Uterus (tissue), 4 donors: Measurements from ENCODE around the gene LRP1B. TPM values are rescaled to one million over a fixed set of nuclear protein-coding genes. Genes with fewer than 3 reads are reported as not detected.

ENCODE experiments used
- DNase-seq, 2 donors: peaks; one replicate each; pipeline ENCODE4 v3.0.0-alpha.2; 2019 to 2020
- H3K27ac ChIP-seq, 2 donors: fragments of 200-600 bp; sonication (generic); 1 replicate in 1 of 2; 2 replicates in 1 of 2; pipeline ENCODE4 v1.5.1; 2016 to 2018
- H3K27me3 ChIP-seq, 2 donors: fragments of 200-600 bp; sonication (generic); one replicate each; pipeline ENCODE4 v1.5.1; 2018 to 2019; ENCODE audit warnings: control low read depth in 1 of 2
- H3K36me3 ChIP-seq, 2 donors: fragments of 200-600 bp; sonication (generic); one replicate each; pipeline ENCODE4 v1.5.1; 2019; ENCODE audit warnings: control low read depth in 1 of 2
- H3K4me1 ChIP-seq, 2 donors: fragments of 200-600 bp; sonication (generic); one replicate each; pipeline ENCODE4 v1.5.1; 2018 to 2019; ENCODE audit warnings: control low read depth in 1 of 2
- H3K4me3 ChIP-seq, 2 donors: fragments of 200-600 bp; sonication (generic); 1 replicate in 1 of 2; 2 replicates in 1 of 2; pipeline ENCODE4 v1.5.1; 2018 to 2019; ENCODE audit warnings: mild to moderate bottlenecking in 1 of 2
- H3K9me3 ChIP-seq, 2 donors: fragments of 200-600 bp; sonication (generic); one replicate each; pipeline ENCODE4 v1.5.1; 2019; ENCODE audit warnings: control low read depth in 1 of 2
- CTCF ChIP-seq, 4 experiments: fragments of 200-600 bp in 2 of 4; fragments of 450-650 bp in 2 of 4; sonication (generic) in 2 of 4; IDR thresholded peaks; one replicate each; pipeline ENCODE4 v1.5.1; 2016 to 2019; ENCODE audit warnings: antibody characterized with exemption in 4 of 4, mild to moderate bottlenecking in 2 of 4, moderate library complexity in 1 of 4
- POLR2A ChIP-seq, 2 donors: fragments of 450-650 bp; IDR thresholded peaks; one replicate each; pipeline ENCODE4 v1.6.1; 2016; ENCODE audit warnings: antibody characterized with exemption in 2 of 2, mild to moderate bottlenecking in 1 of 2, moderate library complexity in 1 of 2
- intact Hi-C: fragments of 100-400 bp; cut with DNase I; formaldehyde crosslinking; loops from one replicate; pipeline ENCODE4 v1.15.1; 2023; ENCODE audit warnings: low total_unique reads
- total RNA-seq, 4 donors: library from RNA; depleted of rRNA in 3 of 4; stranded (reverse); fragments of >200 nt in 3 of 4; gene quantifications; one replicate each; pipeline versions ENCODE4 v1.1.0 to v1.2.4, GENCODE V29; 2014 to 2023
- donor health status: DM: yes; HTN: yes; CAD: no.

Gene LRP1B
- total RNA-seq, 4 donors from 2014 or later: 0.29 to 7.3 (median 0.79) TPM; not detected in 1

DNA sequence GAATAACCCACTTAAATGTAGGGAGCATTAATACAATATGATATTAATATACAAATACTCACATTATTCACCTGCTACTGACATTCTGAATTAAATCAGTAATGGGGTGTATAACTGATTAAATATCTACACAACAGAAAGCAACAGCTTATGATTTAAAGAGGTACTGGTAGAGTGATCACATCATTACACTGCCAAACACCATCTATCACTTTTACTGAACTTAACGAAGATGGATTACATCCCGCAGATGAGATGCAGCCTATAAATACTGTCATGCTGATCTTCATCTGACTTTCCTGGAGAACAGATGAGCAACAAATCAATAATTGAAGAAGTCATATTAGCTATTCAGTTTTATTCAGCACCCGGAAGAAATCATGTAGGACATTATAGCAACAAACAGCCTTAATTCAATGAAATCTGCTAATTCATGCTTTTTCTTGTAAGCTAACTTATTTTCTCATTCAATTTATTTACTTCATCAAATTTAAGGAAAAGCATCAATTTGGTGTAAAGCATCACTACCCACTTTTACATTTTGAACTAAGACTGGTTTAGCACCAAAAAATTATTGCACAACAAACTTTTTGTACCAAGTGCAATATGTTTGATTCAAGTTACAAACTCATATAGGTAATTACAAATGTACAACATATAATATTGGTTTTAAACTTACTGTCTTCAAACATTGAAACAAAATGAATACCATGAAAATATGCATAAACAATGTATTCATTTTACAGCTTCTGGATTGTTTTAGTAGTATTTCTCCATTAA, 1509.0 kb downstream of the LRP1B start:
- intact Hi-C loops: no loop called here
- Histone ChIP-seq H3K27me3 (no peaks in the 10 kb centered on the region), H3K36me3 (no peaks in the 10 kb centered on the region), H3K27ac (no peak overlapping the region), H3K9me3 (no peaks in the 10 kb centered on the region), H3K4me3 (no peak overlapping the region), H3K4me1 (no peaks in the 10 kb centered on the region)
- TF ChIP-seq CTCF (IDR thresholded peaks at IDR 0.05): no peak
- no peak for TF ChIP-seq POLR2A (IDR thresholded peaks at IDR 0.05)
- DNase-seq: no peak

- Histone ChIP-seq H3K27me3 (no peaks in the 10 kb centered on the region), H3K4me1 (no peaks in the 10 kb centered on the region), H3K36me3 (no peaks in the 10 kb centered on the region), H3K27ac (no peak overlapping the region), H3K4me3 (no peak overlapping the region), H3K9me3 (no peaks in the 10 kb centered on the region)
- intact Hi-C loops: no loop called here
- no peak for DNase-seq
- TF ChIP-seq POLR2A (IDR thresholded peaks at IDR 0.05) (no peak), CTCF (IDR thresholded peaks at IDR 0.05) (no peak)
These were observed 1526.0 kb downstream of the LRP1B start for GRCh38 chr2:140604788-140605187.

GRCh38 chr2:140604096-140604495, 1526.7 kb downstream of the LRP1B start:
- no peak overlapping the region for H3K27ac ChIP-seq
- TF ChIP-seq CTCF (IDR thresholded peaks at IDR 0.05) (no peak), POLR2A (IDR thresholded peaks at IDR 0.05) (no peak)
- no peak for DNase-seq
- no peaks in the 10 kb centered on the region for H3K36me3 ChIP-seq
- intact Hi-C loops: no loop called here
- no peaks in the 10 kb centered on the region for H3K9me3 ChIP-seq
- no peaks in the 10 kb centered on the region for H3K4me1 ChIP-seq
- no peak overlapping the region for H3K4me3 ChIP-seq
- no peaks in the 10 kb centered on the region for H3K27me3 ChIP-seq

GRCh38 chr2:140603416-140603815, 1527.4 kb downstream of the LRP1B start:
- TF ChIP-seq POLR2A (IDR thresholded peaks at IDR 0.05) (no peak), CTCF (IDR thresholded peaks at IDR 0.05) (no peak)
- intact Hi-C loops: no loop called here
- Histone ChIP-seq H3K36me3 (no peaks in the 10 kb centered on the region), H3K9me3 (no peaks in the 10 kb centered on the region), H3K4me1 (no peaks in the 10 kb centered on the region), H3K4me3 (no peak overlapping the region), H3K27me3 (no peaks in the 10 kb centered on the region), H3K27ac (no peak overlapping the region)
- DNase-seq: no peak

GRCh38 chr2:140601801-140602200, 1529.0 kb downstream of the LRP1B start:
- no peaks in the 10 kb centered on the region for H3K4me1 ChIP-seq
- intact Hi-C loops: no loop called here
- DNase-seq: no peak
- no peaks in the 10 kb centered on the region for H3K9me3 ChIP-seq
- H3K4me3 ChIP-seq: no peak overlapping the region
- H3K27me3 ChIP-seq: no peaks in the 10 kb centered on the region
- H3K36me3 ChIP-seq: no peaks in the 10 kb centered on the region
- TF ChIP-seq CTCF (IDR thresholded peaks at IDR 0.05) (no peak), POLR2A (IDR thresholded peaks at IDR 0.05) (no peak)
- no peak overlapping the region for H3K27ac ChIP-seq
